ENCODE results near the gene MEF2D.
A peak's percentile ranks its signal among the peaks of the same experiment; 100 is the strongest.

Gene MEF2D

DNA sequence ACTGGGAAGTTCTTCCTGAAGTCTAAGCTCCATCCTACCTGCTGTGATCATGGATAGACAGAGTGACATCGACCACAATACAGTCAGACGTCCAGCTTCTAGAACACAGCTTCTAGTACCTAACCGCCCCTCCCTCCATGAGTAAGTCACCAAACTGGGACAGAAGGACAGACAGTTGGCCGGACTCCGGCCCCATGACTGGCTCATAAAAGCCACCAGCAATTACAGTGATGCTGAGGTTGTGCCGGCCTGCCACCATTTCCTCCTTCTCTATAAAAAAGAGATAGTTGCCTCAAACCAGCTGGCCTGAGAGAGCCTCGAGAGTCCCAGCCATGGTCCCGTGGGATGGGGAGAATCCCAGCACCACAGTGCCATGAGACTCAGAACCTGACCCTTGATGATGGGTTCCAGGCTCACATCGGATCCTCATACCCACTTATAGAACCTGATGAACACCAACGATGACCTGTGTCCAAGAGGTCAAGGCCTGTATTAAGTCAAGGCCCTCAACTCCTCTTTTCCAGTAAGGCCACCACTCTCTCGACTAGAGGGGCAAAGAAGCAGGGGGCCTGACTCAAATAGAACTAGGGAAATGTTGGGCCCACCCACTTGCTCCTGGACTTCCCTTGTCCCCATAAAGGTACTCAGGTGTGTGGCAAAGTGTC lies 3.4 kb downstream of the MEF2D start:
- DNase-seq (ENCODE audit: insufficient read length, low spot score) (no peak), FAIRE-seq (no peak)
- TF ChIP-seq, protein P1, sequence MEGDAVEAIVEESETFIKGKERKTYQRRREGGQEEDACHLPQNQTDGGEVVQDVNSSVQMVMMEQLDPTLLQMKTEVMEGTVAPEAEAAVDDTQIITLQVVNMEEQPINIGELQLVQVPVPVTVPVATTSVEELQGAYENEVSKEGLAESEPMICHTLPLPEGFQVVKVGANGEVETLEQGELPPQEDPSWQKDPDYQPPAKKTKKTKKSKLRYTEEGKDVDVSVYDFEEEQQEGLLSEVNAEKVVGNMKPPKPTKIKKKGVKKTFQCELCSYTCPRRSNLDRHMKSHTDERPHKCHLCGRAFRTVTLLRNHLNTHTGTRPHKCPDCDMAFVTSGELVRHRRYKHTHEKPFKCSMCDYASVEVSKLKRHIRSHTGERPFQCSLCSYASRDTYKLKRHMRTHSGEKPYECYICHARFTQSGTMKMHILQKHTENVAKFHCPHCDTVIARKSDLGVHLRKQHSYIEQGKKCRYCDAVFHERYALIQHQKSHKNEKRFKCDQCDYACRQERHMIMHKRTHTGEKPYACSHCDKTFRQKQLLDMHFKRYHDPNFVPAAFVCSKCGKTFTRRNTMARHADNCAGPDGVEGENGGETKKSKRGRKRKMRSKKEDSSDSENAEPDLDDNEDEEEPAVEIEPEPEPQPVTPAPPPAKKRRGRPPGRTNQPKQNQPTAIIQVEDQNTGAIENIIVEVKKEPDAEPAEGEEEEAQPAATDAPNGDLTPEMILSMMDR (IDR thresholded peaks at IDR 0.05; ENCODE audit: insufficient read depth, missing control alignments): no peak

DNA sequence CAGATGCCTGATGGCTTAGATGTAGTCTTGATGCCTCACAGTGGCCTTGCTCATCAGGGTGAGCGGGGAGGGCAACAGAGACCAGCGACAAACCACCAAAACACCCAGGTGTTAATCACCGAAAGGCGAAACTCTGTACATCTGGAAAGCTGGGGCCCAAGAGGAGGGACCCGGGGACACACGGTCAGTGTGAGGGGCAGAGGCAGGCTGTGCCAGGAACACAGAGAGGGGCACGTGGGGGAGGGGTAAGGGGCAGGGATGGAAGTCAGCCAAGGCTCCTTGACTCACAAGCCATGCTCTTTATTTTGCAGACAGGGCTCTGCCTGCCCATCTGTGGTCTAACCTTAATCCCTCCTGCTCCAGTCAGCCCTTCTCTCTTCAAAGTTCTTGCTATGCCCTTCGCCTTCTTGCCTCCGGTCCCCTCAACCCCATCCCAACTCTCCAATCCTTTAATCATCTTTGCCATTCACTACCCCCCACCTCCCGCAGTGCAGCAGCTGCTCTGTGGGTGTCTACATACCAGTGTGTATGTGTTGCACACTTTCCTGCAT lies 4.3 kb downstream of the MEF2D start:
- FAIRE-seq: peak; percentile 11
- TF ChIP-seq, protein P1 (IDR thresholded peaks at IDR 0.05; ENCODE audit: insufficient read depth, missing control alignments): no peak
- no peak for DNase-seq (ENCODE audit: insufficient read length, low spot score)

DNA sequence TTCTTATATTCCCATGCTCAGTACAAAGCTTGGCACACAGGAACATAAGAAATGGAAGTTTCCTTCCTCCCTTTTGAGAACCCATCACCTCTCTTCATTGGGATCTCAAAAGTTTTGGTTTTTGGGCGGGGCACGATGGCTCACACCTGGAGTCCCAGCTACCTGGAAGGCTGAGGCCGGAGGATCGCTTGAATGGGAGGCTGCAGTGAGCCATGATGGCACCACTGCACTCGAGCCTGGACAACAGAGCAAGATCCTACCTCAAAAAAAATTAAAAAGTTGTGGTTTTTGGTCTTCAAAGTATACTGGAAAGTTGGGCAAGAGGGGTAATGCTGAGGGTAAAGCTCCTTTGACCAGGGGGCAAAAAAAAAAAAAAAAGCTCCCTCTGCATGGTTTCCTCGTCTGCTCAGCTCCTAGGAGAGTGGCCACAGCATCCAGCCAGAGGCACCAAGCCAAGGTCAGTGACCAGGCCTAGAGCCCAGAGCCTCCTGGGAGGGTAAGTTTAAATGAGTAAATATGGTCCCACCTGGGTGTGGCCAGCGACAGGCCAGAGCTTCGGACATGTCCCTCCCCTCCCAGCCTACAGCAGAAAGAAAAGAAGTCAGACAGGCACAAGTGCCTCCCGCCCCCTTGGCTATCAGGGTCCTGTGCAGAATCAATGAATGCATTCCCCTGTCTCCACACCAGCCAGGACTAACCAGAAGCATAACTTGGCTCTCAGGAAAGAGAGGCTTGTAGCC lies 5.0 kb downstream of the MEF2D start:
- FAIRE-seq (no peak), DNase-seq (ENCODE audit: insufficient read length, low spot score) (no peak)
- TF ChIP-seq, protein P1 (IDR thresholded peaks at IDR 0.05; ENCODE audit: insufficient read depth, missing control alignments): no peak

DNA sequence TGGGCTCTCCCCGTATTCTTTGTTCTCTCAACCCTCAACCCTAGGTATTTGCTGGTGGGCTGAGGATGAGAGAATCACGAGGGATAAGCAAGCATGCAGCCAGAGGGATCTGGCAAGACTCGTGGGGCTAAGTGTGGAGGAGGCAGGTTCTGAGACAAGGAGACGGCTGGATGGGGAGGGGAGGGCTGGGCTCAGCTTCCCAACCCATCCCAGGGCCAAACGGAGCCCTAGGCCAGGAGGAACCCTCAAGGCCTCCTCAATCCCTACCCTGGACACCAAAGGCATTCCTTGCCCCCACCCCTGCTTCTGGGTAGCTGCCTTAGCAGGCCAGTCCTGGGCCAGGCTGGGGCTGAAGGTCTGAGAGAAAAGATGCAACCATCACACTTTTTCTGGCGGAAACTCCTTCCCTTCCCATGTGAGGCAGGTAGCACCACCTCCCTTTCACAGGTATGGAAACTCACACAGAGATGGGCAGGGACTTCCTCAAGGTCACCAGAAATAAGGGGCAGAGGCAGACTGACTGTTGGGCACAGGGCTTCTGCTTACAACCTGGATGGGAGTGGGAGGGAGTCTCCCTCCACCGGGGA lies 6.2 kb downstream of the MEF2D start:
- TF ChIP-seq, protein P1 (IDR thresholded peaks at IDR 0.05; ENCODE audit: insufficient read depth, missing control alignments): no peak
- no peak for FAIRE-seq

DNA sequence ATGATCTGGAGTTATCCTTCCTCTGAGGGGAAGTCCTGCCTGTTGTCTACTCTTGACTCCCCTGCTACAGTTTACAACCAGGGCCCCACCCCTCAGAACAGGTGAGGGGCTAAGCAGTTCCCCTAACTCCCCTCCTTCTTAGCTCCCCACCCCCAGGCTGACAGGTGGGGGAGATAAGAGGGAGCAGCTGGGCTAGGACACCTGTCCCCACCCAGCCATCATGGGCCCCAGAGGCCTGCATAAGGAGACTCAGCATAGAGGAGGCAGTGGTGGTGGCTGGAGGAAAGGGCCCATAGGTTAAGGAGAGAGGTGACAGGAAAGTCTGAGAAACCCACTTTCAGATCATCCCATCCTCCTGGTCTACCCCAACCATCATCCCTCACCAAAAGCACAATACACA lies 6.8 kb downstream of the MEF2D start:
- FAIRE-seq (no peak), DNase-seq (ENCODE audit: insufficient read length, low spot score) (no peak)
- TF ChIP-seq, protein P1 (IDR thresholded peaks at IDR 0.05; ENCODE audit: insufficient read depth, missing control alignments): no peak

More for the DNA sequence above, 6.2 kb downstream of the MEF2D start:
- no peak for DNase-seq (ENCODE audit: insufficient read length, low spot score)

DNA sequence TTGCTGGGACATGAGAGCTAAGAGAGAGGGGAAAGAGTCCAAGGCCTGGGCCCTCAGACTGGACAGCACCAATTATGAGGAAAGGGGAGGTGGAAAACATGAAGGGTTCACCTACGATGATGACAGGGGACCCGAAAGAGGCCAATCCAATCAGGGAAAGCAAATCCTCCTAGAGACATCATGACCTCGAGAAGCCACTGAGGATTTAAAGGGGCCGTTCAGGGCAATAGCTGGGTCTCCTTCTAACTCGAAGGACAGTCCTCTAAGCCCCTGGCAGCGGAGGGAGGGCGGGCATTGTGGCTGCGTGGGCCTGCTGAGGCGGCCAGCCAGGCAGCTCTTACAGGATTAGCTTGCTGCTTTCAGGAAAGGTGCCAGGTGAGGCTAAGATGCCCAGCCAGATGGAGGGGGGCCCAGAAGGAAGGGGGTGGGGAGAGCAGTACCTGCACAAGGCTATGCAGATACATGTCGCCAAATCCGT lies 7.4 kb downstream of the MEF2D start:
- TF ChIP-seq, protein P1 (IDR thresholded peaks at IDR 0.05; ENCODE audit: insufficient read depth, missing control alignments): no peak
- FAIRE-seq (no peak), DNase-seq (ENCODE audit: insufficient read length, low spot score) (peak; percentile 87)
